KMS-11 (cell line): ENCODE measurements around the gene ADD3.

ENCODE experiments used
- H2AFZ ChIP-seq: fragments of 200-600 bp; sonication (generic); 2 replicates; pipeline ENCODE4 v1.6.1; 2016; ENCODE audit warnings: antibody characterized with exemption, mixed run types, low read depth
- H3K27ac ChIP-seq: fragments of 200-600 bp; sonication (generic); 2 replicates; pipeline ENCODE4 v1.6.1; 2016; ENCODE audit warnings: mild to moderate bottlenecking, mixed run types
- H3K27me3 ChIP-seq: fragments of 200-600 bp; sonication (generic); 2 replicates; pipeline ENCODE4 v1.6.1; 2017; ENCODE audit warnings: mild to moderate bottlenecking, low read depth, mixed run types, moderate library complexity; ENCODE audit not compliant: insufficient read depth
- H3K36me3 ChIP-seq: fragments of 200-600 bp; sonication (generic); 2 replicates; pipeline ENCODE4 v1.6.1; 2017; ENCODE audit warnings: mild to moderate bottlenecking, mixed run types; ENCODE audit not compliant: insufficient read depth
- H3K4me1 ChIP-seq: fragments of 200-600 bp; sonication (generic); 2 replicates; pipeline ENCODE4 v1.6.1; 2016; ENCODE audit warnings: mild to moderate bottlenecking, low read depth, mixed run types; ENCODE audit not compliant: poor library complexity, severe bottlenecking
- H3K4me2 ChIP-seq: fragments of 200-600 bp; sonication (generic); 2 replicates; pipeline ENCODE4 v1.7.0; 2016; ENCODE audit warnings: mild to moderate bottlenecking, mixed run types
- H3K4me3 ChIP-seq: fragments of 200-600 bp; sonication (generic); IDR thresholded peaks from 2 replicates; pipeline ENCODE4 v1.6.1; 2017; ENCODE audit warnings: low read depth, low read length, mixed read lengths; ENCODE audit not compliant: insufficient read depth
- H3K79me2 ChIP-seq: fragments of 200-600 bp; sonication (generic); 2 replicates; pipeline ENCODE4 v1.6.1; 2016; ENCODE audit warnings: low read depth, mixed run types; ENCODE audit not compliant: insufficient read depth
- H3K9ac ChIP-seq: fragments of 200-600 bp; sonication (generic); 2 replicates; pipeline ENCODE4 v1.6.1; 2016; ENCODE audit warnings: mild to moderate bottlenecking, mixed run types
- H4K20me1 ChIP-seq: fragments of 200-600 bp; sonication (generic); 2 replicates; pipeline ENCODE4 v1.6.1; 2016; ENCODE audit warnings: mild to moderate bottlenecking, mixed run types; ENCODE audit not compliant: insufficient read depth
- CTCF ChIP-seq: fragments of 200-600 bp; sonication (generic); conservative IDR thresholded peaks from 2 replicates; pipeline ENCODE4 v1.6.1; 2017; ENCODE audit warnings: low read depth, mild to moderate bottlenecking, antibody characterized with exemption, low read length, moderate library complexity, mixed read lengths

Gene ADD3

DNA sequence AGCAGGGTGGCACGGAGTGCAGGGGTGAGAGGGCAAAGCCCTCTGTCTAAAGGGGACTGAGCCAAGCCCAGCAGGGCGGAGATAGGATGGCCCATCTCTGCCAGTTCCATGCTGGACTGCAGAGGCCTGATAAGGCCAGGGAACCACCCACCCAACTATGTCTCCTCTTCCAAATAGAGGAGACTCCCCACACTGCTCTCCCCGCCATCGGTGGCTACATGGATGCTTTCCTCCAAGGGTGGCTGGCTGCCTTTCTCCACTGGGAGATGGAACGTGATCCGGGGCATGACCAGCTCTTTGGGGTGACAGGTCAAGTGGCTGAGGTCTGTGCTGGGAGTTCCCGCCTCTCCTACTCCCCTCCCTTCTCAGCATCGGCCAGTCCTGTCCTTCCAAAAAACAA, 141.5 kb downstream of the ADD3 start:
- Histone ChIP-seq H3K4me2 (no peak overlapping the region), H3K9ac (no peak overlapping the region), H3K79me2 (no peaks in the 10 kb centered on the region), H4K20me1 (no peaks in the 10 kb centered on the region), H3K4me1 (no peaks in the 10 kb centered on the region), H2AFZ (no peak overlapping the region), H3K36me3 (no peaks in the 10 kb centered on the region), H3K4me3 (no peak overlapping the region), H3K27ac (no peak overlapping the region), H3K27me3 (no peaks in the 10 kb centered on the region)
- TF ChIP-seq CTCF, result no peak

GRCh38 chr10:110150046-110150445, 142.3 kb downstream of the ADD3 start:
- no peaks in the 10 kb centered on the region for H3K4me1 ChIP-seq
- H3K27ac ChIP-seq, result no peak overlapping the region
- no peaks in the 10 kb centered on the region for H3K36me3 ChIP-seq
- H2AFZ ChIP-seq, result no peak overlapping the region
- no peak for TF ChIP-seq CTCF
- H3K4me2 ChIP-seq, result no peak overlapping the region
- H3K9ac ChIP-seq, result no peak overlapping the region
- no peaks in the 10 kb centered on the region for H4K20me1 ChIP-seq
- no peak overlapping the region for H3K4me3 ChIP-seq
- no peaks in the 10 kb centered on the region for H3K27me3 ChIP-seq
- H3K79me2 ChIP-seq, result no peaks in the 10 kb centered on the region

DNA sequence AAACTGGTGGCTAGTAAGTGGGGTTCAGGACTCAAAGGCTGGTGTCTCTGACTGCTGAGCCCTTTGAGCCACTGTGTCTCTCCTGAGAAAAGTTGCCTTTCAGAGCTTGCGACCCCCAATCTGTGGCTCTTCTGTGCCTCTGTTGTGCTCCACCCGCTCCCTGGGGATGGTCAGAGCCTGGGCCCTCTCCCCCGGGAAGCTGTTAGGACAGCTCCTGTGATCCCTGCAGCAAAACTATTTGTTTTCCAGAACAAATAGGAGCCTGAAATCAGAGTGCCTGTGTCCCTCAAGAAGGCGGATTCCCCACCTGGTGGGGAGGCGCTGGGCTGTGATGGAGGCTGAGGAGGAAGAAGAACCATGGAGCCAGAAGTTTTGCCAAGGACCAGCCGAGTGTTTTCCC, 143.2 kb downstream of the ADD3 start:
- no peaks in the 10 kb centered on the region for H3K36me3 ChIP-seq
- no peak overlapping the region for H2AFZ ChIP-seq
- no peak overlapping the region for H3K27ac ChIP-seq
- no peak overlapping the region for H3K4me2 ChIP-seq
- H3K4me1 ChIP-seq, result no peaks in the 10 kb centered on the region
- H4K20me1 ChIP-seq, result no peaks in the 10 kb centered on the region
- H3K4me3 ChIP-seq, result no peak overlapping the region
- no peak overlapping the region for H3K9ac ChIP-seq
- no peak for TF ChIP-seq CTCF
- no peaks in the 10 kb centered on the region for H3K79me2 ChIP-seq
- no peaks in the 10 kb centered on the region for H3K27me3 ChIP-seq

DNA sequence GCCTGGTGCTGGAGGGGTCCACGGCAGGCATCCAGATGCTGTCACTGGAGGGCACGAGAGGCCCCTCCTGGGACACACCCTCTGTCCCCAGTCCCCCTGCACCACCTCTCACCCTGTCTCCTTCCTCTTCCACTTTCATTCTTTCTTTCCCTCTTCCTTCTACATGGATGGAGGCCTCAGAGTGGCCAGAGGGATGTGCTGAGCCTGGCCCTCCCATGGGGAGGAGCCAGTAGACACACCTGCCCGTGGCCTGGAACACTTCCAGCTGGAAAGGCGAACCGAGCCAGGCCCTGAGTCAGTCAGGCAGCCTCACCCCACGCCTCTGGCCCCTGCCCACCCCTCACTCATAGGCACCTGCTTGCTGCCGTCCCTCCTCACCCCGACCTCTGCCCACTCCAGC, 143.7 kb downstream of the ADD3 start:
- H3K4me3 ChIP-seq, result no peak overlapping the region
- H3K9ac ChIP-seq, result no peak overlapping the region
- H3K79me2 ChIP-seq, result no peaks in the 10 kb centered on the region
- H3K4me2 ChIP-seq, result no peak overlapping the region
- H4K20me1 ChIP-seq, result no peaks in the 10 kb centered on the region
- no peak overlapping the region for H2AFZ ChIP-seq
- no peaks in the 10 kb centered on the region for H3K4me1 ChIP-seq
- no peak for TF ChIP-seq CTCF
- H3K27me3 ChIP-seq, result no peaks in the 10 kb centered on the region
- no peak overlapping the region for H3K27ac ChIP-seq
- H3K36me3 ChIP-seq, result no peaks in the 10 kb centered on the region

- Histone ChIP-seq H3K27me3 (no peaks in the 10 kb centered on the region), H4K20me1 (no peaks in the 10 kb centered on the region), H3K4me3 (no peak overlapping the region), H3K27ac (no peak overlapping the region), H2AFZ (no peak overlapping the region), H3K4me2 (no peak overlapping the region), H3K79me2 (no peaks in the 10 kb centered on the region), H3K4me1 (no peaks in the 10 kb centered on the region), H3K9ac (no peak overlapping the region), H3K36me3 (no peaks in the 10 kb centered on the region)
- TF ChIP-seq CTCF, result no peak
Measured at GRCh38 chr10:110151971-110152370, 144.2 kb downstream of the ADD3 start.
